SK-N-SH (cell line): ENCODE measurements around the gene OTOG.

Experiments used
- EP300 ChIP-seq, 2 experiments: IDR thresholded peaks; 2 replicates each; pipeline versions ENCODE4 v1.4.0 to v1.6.1; 2012; ENCODE audit warnings: borderline replicate concordance in 1 of 2, low read depth in 1 of 2, low read length in 1 of 2
- MAX ChIP-seq: IDR thresholded peaks from 2 replicates; pipeline ENCODE4 v1.4.0; 2012; ENCODE audit warnings: low read depth
- PBX3 ChIP-seq: IDR thresholded peaks from 2 replicates; pipeline ENCODE4; 2012
- POLR2AphosphoS5 ChIP-seq: IDR thresholded peaks from 2 replicates; pipeline ENCODE4 v1.6.1; 2012; ENCODE audit warnings: low read depth, low read length
- RAD21 ChIP-seq: IDR thresholded peaks from 2 replicates; pipeline ENCODE4 v1.6.1; 2012; ENCODE audit warnings: mild to moderate bottlenecking, low read length
- RFX5 ChIP-seq: IDR thresholded peaks from 2 replicates; pipeline ENCODE4 v1.6.1; 2012; ENCODE audit warnings: mild to moderate bottlenecking, improper control_type of control experiment, low read length
- SIN3A ChIP-seq: IDR thresholded peaks from 2 replicates; pipeline ENCODE4 v1.6.1; 2012; ENCODE audit warnings: low read depth, mild to moderate bottlenecking, low read length, moderate library complexity, borderline replicate concordance
- SMC3 ChIP-seq: IDR thresholded peaks from 2 replicates; pipeline ENCODE4 v1.6.1; 2012; ENCODE audit warnings: low read depth, low read length, improper control_type of control experiment
- USF2 ChIP-seq: fragments of 150-350 bp; IDR thresholded peaks from 2 replicates; pipeline ENCODE4 v1.6.1; 2017; ENCODE audit warnings: antibody characterized with exemption, low read length, low read depth, borderline replicate concordance
- TF ChIP-seq, protein P1 (sequence below): IDR thresholded peaks from 2 replicates; pipeline ENCODE4 v1.4.0; 2012; ENCODE audit warnings: low read depth, borderline replicate concordance
- TF ChIP-seq, protein P2 (sequence below): IDR thresholded peaks from 2 replicates; pipeline ENCODE4 v1.4.0; 2012; ENCODE audit warnings: low read depth, borderline replicate concordance
- TF ChIP-seq, protein P3 (sequence below): fragments of 200-600 bp; sonication (generic); IDR thresholded peaks from 2 replicates; pipeline ENCODE4 v1.6.1; 2017; ENCODE audit warnings: antibody characterized with exemption, mild to moderate bottlenecking, moderate library complexity

GRCh38 chr11:17538054-17538453 lies 9.0 kb upstream of the OTOG start:
- TF ChIP-seq USF2, result no peak
- TF ChIP-seq, protein P1, sequence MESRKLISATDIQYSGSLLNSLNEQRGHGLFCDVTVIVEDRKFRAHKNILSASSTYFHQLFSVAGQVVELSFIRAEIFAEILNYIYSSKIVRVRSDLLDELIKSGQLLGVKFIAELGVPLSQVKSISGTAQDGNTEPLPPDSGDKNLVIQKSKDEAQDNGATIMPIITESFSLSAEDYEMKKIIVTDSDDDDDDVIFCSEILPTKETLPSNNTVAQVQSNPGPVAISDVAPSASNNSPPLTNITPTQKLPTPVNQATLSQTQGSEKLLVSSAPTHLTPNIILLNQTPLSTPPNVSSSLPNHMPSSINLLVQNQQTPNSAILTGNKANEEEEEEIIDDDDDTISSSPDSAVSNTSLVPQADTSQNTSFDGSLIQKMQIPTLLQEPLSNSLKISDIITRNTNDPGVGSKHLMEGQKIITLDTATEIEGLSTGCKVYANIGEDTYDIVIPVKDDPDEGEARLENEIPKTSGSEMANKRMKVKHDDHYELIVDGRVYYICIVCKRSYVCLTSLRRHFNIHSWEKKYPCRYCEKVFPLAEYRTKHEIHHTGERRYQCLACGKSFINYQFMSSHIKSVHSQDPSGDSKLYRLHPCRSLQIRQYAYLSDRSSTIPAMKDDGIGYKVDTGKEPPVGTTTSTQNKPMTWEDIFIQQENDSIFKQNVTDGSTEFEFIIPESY, result no peak
- TF ChIP-seq, protein P2, sequence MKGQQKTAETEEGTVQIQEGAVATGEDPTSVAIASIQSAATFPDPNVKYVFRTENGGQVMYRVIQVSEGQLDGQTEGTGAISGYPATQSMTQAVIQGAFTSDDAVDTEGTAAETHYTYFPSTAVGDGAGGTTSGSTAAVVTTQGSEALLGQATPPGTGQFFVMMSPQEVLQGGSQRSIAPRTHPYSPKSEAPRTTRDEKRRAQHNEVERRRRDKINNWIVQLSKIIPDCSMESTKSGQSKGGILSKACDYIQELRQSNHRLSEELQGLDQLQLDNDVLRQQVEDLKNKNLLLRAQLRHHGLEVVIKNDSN, result no peak
- no peak for TF ChIP-seq SIN3A
- no peak for TF ChIP-seq POLR2AphosphoS5
- TF ChIP-seq, protein P3, sequence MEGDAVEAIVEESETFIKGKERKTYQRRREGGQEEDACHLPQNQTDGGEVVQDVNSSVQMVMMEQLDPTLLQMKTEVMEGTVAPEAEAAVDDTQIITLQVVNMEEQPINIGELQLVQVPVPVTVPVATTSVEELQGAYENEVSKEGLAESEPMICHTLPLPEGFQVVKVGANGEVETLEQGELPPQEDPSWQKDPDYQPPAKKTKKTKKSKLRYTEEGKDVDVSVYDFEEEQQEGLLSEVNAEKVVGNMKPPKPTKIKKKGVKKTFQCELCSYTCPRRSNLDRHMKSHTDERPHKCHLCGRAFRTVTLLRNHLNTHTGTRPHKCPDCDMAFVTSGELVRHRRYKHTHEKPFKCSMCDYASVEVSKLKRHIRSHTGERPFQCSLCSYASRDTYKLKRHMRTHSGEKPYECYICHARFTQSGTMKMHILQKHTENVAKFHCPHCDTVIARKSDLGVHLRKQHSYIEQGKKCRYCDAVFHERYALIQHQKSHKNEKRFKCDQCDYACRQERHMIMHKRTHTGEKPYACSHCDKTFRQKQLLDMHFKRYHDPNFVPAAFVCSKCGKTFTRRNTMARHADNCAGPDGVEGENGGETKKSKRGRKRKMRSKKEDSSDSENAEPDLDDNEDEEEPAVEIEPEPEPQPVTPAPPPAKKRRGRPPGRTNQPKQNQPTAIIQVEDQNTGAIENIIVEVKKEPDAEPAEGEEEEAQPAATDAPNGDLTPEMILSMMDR, result no peak
- no peak for TF ChIP-seq MAX
- TF ChIP-seq RFX5, result no peak
- no peak for TF ChIP-seq SMC3
- no peak for TF ChIP-seq PBX3
- no peak for TF ChIP-seq RAD21
- TF ChIP-seq EP300 (IDR thresholded peaks at IDR 0.05; ENCODE audit: borderline replicate concordance in 1 of 2, low read depth in 1 of 2, low read length in 1 of 2), result no peak
